HepG2 (cell line): ENCODE data around the gene IFNLR1. TPM values are rescaled to one million over a fixed set of nuclear protein-coding genes. Genes with fewer than 3 reads are reported as not detected.

Experiments
- KLF15 ChIP-seq: sonication (generic); formaldehyde crosslinking; IDR thresholded peaks from 2 replicates; pipeline ENCODE4 v1.8.1; 2023; ENCODE audit warnings: borderline replicate concordance, mild to moderate bottlenecking, inconsistent platforms, missing genetic modification reagents, mixed read lengths
- MTA3 ChIP-seq: sonication (generic); formaldehyde crosslinking; IDR thresholded peaks from 2 replicates; pipeline ENCODE4 v1.4.0; 2020; ENCODE audit warnings: missing genetic modification reagents
- NFRKB ChIP-seq: fragments of 450-650 bp; IDR thresholded peaks from 2 replicates; pipeline ENCODE4 v1.6.1; 2017
- RARG ChIP-seq: sonication (generic); formaldehyde crosslinking; IDR thresholded peaks from 2 replicates; pipeline ENCODE4 v1.4.0; 2020; ENCODE audit warnings: low read depth, mild to moderate bottlenecking, missing genetic modification reagents
- ZNF256 ChIP-seq: sonication (generic); formaldehyde crosslinking; conservative IDR thresholded peaks from 2 replicates; pipeline ENCODE4 v1.4.0; 2020; ENCODE audit warnings: missing genetic modification reagents
- ZNF782 ChIP-seq: sonication (generic); formaldehyde crosslinking; IDR thresholded peaks from 2 replicates; pipeline ENCODE4 v1.4.0; 2020; ENCODE audit warnings: missing genetic modification reagents, mild to moderate bottlenecking, borderline replicate concordance
- polyA plus RNA-seq, 8 experiments: library from polyadenylated mRNA; depleted of rRNA in 3 of 8; stranded (reverse) in 7 of 8; unstranded in 1 of 8; fragments of >200 nt; fragmentation: Illumina TruSeq in 4 of 8; extraction: Trizol in 4 of 8; gene quantifications; 2 replicates each; pipeline versions ENCODE4 v1.2.1 to v1.2.3, GENCODE V29; 2011 to 2016; ENCODE audit warnings: low read depth in 4 of 8, missing spikeins in 1 of 8, mixed read lengths in 1 of 8; ENCODE audit not compliant: insufficient read depth in 1 of 8
- total RNA-seq, 5 experiments: library from RNA; depleted of rRNA; stranded (reverse); fragments of >200 nt; fragmentation: Illumina TruSeq; extraction: Trizol; gene quantifications; 2 replicates each; pipeline ENCODE4 v1.2.3, GENCODE V29; 2016; ENCODE audit warnings: low read depth in 1 of 5
- TF ChIP-seq, protein P1 (sequence below): IDR thresholded peaks from 2 replicates; pipeline ENCODE4 v1.6.1; 2012; ENCODE audit warnings: low read depth, low read length, improper control_type of control experiment
- TF ChIP-seq, protein P2 (sequence below): sonication (generic); formaldehyde crosslinking; IDR thresholded peaks from 2 replicates; pipeline ENCODE4 v1.4.0; 2020; ENCODE audit warnings: missing genetic modification reagents, mild to moderate bottlenecking, borderline replicate concordance
- TF ChIP-seq, protein P3 (sequence below): sonication (generic); formaldehyde crosslinking; IDR thresholded peaks from 2 replicates; pipeline ENCODE4 v1.9.0; 2021; ENCODE audit warnings: mild to moderate bottlenecking, missing genetic modification reagents
- TF ChIP-seq, protein P4 (sequence below): sonication (generic); formaldehyde crosslinking; conservative IDR thresholded peaks from 2 replicates; pipeline ENCODE4 v1.8.1; 2023; ENCODE audit warnings: missing genetic modification reagents

IFNLR1 gene
- total and polyA plus RNA-seq, 2 of the 13 experiments (the other 11 are each of a cell fraction or from before 2014, with no cell fraction given) = 3.8 to 8.5 TPM

DNA sequence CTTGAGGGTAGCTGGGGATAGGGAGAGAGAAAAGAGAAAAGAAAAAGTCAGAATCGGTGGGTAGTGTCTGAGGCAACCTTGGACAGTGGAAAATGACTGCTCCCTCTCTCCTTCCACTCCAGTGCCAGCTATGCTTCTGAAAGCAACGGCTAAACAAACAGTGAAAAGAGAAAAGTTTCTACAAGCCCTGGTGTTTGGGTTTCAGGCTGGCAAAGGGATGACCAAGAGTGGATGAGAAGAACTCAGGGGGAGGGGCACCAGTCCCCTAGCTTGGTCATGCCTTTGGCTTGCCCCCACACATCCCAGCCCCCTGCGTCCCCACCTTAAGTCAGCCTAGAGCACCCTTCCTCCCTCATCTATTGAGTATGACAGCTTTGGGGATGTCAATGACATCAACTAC lies 52.7 kb downstream of the IFNLR1 start (continued):
- TF ChIP-seq, protein P1, sequence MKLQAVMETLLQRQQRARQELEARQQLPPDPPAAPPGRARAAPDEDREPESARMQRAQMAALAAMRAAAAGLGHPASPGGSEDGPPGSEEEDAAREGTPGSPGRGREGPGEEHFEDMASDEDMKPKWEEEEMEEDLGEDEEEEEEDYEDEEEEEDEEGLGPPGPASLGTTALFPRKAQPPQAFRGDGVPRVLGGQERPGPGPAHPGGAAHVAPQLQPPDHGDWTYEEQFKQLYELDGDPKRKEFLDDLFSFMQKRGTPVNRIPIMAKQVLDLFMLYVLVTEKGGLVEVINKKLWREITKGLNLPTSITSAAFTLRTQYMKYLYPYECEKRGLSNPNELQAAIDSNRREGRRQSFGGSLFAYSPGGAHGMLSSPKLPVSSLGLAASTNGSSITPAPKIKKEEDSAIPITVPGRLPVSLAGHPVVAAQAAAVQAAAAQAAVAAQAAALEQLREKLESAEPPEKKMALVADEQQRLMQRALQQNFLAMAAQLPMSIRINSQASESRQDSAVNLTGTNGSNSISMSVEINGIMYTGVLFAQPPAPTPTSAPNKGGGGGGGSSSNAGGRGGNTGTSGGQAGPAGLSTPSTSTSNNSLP = no peak
- TF ChIP-seq ZNF782 (CRISPR knock-in tag) (no peak), KLF15 (no peak), MTA3 (no peak), ZNF256 (no peak), NFRKB (no peak), RARG (no peak)
- TF ChIP-seq, protein P2, sequence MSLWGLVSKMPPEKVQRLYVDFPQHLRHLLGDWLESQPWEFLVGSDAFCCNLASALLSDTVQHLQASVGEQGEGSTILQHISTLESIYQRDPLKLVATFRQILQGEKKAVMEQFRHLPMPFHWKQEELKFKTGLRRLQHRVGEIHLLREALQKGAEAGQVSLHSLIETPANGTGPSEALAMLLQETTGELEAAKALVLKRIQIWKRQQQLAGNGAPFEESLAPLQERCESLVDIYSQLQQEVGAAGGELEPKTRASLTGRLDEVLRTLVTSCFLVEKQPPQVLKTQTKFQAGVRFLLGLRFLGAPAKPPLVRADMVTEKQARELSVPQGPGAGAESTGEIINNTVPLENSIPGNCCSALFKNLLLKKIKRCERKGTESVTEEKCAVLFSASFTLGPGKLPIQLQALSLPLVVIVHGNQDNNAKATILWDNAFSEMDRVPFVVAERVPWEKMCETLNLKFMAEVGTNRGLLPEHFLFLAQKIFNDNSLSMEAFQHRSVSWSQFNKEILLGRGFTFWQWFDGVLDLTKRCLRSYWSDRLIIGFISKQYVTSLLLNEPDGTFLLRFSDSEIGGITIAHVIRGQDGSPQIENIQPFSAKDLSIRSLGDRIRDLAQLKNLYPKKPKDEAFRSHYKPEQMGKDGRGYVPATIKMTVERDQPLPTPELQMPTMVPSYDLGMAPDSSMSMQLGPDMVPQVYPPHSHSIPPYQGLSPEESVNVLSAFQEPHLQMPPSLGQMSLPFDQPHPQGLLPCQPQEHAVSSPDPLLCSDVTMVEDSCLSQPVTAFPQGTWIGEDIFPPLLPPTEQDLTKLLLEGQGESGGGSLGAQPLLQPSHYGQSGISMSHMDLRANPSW (CRISPR knock-in tag) = no peak
- TF ChIP-seq, protein P3, sequence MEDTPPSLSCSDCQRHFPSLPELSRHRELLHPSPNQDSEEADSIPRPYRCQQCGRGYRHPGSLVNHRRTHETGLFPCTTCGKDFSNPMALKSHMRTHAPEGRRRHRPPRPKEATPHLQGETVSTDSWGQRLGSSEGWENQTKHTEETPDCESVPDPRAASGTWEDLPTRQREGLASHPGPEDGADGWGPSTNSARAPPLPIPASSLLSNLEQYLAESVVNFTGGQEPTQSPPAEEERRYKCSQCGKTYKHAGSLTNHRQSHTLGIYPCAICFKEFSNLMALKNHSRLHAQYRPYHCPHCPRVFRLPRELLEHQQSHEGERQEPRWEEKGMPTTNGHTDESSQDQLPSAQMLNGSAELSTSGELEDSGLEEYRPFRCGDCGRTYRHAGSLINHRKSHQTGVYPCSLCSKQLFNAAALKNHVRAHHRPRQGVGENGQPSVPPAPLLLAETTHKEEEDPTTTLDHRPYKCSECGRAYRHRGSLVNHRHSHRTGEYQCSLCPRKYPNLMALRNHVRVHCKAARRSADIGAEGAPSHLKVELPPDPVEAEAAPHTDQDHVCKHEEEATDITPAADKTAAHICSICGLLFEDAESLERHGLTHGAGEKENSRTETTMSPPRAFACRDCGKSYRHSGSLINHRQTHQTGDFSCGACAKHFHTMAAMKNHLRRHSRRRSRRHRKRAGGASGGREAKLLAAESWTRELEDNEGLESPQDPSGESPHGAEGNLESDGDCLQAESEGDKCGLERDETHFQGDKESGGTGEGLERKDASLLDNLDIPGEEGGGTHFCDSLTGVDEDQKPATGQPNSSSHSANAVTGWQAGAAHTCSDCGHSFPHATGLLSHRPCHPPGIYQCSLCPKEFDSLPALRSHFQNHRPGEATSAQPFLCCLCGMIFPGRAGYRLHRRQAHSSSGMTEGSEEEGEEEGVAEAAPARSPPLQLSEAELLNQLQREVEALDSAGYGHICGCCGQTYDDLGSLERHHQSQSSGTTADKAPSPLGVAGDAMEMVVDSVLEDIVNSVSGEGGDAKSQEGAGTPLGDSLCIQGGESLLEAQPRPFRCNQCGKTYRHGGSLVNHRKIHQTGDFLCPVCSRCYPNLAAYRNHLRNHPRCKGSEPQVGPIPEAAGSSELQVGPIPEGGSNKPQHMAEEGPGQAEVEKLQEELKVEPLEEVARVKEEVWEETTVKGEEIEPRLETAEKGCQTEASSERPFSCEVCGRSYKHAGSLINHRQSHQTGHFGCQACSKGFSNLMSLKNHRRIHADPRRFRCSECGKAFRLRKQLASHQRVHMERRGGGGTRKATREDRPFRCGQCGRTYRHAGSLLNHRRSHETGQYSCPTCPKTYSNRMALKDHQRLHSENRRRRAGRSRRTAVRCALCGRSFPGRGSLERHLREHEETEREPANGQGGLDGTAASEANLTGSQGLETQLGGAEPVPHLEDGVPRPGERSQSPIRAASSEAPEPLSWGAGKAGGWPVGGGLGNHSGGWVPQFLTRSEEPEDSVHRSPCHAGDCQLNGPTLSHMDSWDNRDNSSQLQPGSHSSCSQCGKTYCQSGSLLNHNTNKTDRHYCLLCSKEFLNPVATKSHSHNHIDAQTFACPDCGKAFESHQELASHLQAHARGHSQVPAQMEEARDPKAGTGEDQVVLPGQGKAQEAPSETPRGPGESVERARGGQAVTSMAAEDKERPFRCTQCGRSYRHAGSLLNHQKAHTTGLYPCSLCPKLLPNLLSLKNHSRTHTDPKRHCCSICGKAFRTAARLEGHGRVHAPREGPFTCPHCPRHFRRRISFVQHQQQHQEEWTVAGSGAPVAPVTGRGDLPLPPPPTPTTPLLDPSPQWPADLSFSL (CRISPR knock-in tag) = no peak
- TF ChIP-seq, protein P4, sequence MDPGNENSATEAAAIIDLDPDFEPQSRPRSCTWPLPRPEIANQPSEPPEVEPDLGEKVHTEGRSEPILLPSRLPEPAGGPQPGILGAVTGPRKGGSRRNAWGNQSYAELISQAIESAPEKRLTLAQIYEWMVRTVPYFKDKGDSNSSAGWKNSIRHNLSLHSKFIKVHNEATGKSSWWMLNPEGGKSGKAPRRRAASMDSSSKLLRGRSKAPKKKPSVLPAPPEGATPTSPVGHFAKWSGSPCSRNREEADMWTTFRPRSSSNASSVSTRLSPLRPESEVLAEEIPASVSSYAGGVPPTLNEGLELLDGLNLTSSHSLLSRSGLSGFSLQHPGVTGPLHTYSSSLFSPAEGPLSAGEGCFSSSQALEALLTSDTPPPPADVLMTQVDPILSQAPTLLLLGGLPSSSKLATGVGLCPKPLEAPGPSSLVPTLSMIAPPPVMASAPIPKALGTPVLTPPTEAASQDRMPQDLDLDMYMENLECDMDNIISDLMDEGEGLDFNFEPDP (CRISPR knock-in tag) = no peak
